Upper lobe of left lung (tissue), 6 donors: ENCODE results near the gene ZNF74. TPM values are rescaled to one million over a fixed set of nuclear protein-coding genes. Genes with fewer than 3 reads are reported as not detected.
"Not testable (repeated sequence)": the region's sequence is repeated elsewhere in the genome, so short reads cannot be mapped to it uniquely, and the experiment has no call there.

Experiments
- ATAC-seq, 2 donors: fragments of 200-7000 bp; cut with Tn5 transposase; one replicate each; pipeline ENCODE4 v1.9.1; 2022; ENCODE audit warnings: mild to moderate bottlenecking in 2 of 2, moderate library complexity in 2 of 2; ENCODE audit not compliant: low FRiP score in 2 of 2
- DNase-seq, 2 donors: peaks; one replicate each; pipeline ENCODE4 v3.0.0-alpha.2; 2019 to 2020
- H3K27ac ChIP-seq, 4 donors: fragments of 200-600 bp; sonication (generic); one replicate each; pipeline ENCODE4 v1.5.1; 2016 to 2019
- H3K27me3 ChIP-seq, 4 donors: fragments of 200-600 bp; sonication (generic); one replicate each; pipeline ENCODE4 v1.5.1; 2017 to 2019
- H3K36me3 ChIP-seq, 4 donors: fragments of 200-600 bp; sonication (generic); one replicate each; pipeline ENCODE4 v1.5.1; 2016 to 2019
- H3K4me1 ChIP-seq, 4 donors: fragments of 200-600 bp; sonication (generic); one replicate each; pipeline ENCODE4 v1.5.1; 2018 to 2019
- H3K4me3 ChIP-seq, 4 donors: fragments of 200-600 bp; sonication (generic); one replicate each; pipeline ENCODE4 v1.5.1; 2017 to 2019; ENCODE audit warnings: mild to moderate bottlenecking in 2 of 4, moderate library complexity in 1 of 4
- H3K9me3 ChIP-seq, 4 donors: fragments of 200-600 bp; sonication (generic); one replicate each; pipeline ENCODE4 v1.5.1; 2018 to 2019
- CTCF ChIP-seq, 6 experiments: fragments of 450-650 bp in 4 of 6; fragments of 200-600 bp in 2 of 6; sonication (generic) in 2 of 6; IDR thresholded peaks; one replicate each; pipeline ENCODE4 v1.5.1; 2016 to 2019; ENCODE audit warnings: antibody characterized with exemption in 6 of 6
- EP300 ChIP-seq, 4 donors: sonication (generic); formaldehyde crosslinking; IDR thresholded peaks; one replicate each; pipeline ENCODE4 v1.5.1; 2017; ENCODE audit warnings: antibody characterized with exemption in 4 of 4, control low read depth in 2 of 4
- POLR2A ChIP-seq, 4 donors: fragments of 450-650 bp; IDR thresholded peaks; one replicate each; pipeline ENCODE4 v1.5.1; 2016 to 2017; ENCODE audit warnings: antibody characterized with exemption in 4 of 4, mild to moderate bottlenecking in 2 of 4
- POLR2AphosphoS5 ChIP-seq, 2 donors: sonication (generic); formaldehyde crosslinking; IDR thresholded peaks; one replicate each; pipeline ENCODE4 v1.5.1; 2017; ENCODE audit warnings: antibody characterized with exemption in 2 of 2
- WGBS, 2 donors: methylation state at CpG; one replicate each; pipeline ENCODE4 v1.1.5; 2017 to 2018; 5-methylcytosine and 5-hydroxymethylcytosine counted together
- total RNA-seq, 6 donors: library from RNA; depleted of rRNA in 4 of 6; stranded (reverse); fragments of >200 nt in 4 of 6; gene quantifications; one replicate each; pipeline versions ENCODE4 v1.1.0 to v1.2.1, GENCODE V29; 2016 to 2021
- donor health status: DM: no; HTN: no; CAD: no; lungs with moderate emphysema.
- donor health status: DM: no; HTN: yes; CAD: no; lungs with severe emphysema.

The ZNF74 gene
- total RNA-seq, 6 donors from 2014 or later: 8.9 to 26.2 (median 12.7) TPM

DNA sequence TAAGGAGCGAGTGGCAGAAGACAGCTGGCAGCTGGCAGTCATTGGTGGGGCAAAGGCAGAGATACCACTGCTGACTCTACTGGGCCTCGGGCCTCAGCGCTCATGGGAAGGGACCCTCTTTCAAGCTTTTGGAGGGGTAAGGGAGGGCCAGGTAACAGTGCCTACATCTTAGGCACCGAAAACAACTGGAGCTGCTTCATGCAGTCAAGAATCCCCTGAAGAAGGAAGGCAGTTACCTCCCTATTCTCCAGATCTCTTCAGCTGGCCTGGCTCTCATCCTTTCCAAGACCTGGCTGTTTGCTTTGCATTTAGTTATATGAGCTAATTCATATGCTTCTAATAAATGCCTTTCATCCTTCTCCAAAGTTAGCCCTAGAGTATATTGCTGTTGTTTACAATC lies 15.8 kb upstream of the ZNF74 start:
- Histone ChIP-seq H3K9me3 (no peaks in the 10 kb centered on the region), H3K4me3 (no peak overlapping the region), H3K4me1 (no peaks in the 10 kb centered on the region), H3K27ac (no peak overlapping the region), H3K27me3 (no peaks in the 10 kb centered on the region), H3K36me3 (no peaks in the 10 kb centered on the region)
- WGBS, 2 donors: 80 to 81% methylated on average over 4 of the region's 4 CpGs
- no peak for DNase-seq
- no peak for TF ChIP-seq POLR2A (IDR thresholded peaks at IDR 0.05)
- no peak for TF ChIP-seq CTCF (IDR thresholded peaks at IDR 0.05)
- no peak for TF ChIP-seq POLR2AphosphoS5 (IDR thresholded peaks at IDR 0.05)
- TF ChIP-seq EP300 (IDR thresholded peaks at IDR 0.05): no peak
- ATAC-seq: no peak

- 95 to 98% methylated on average over 5 of the region's 5 CpGs for whole genome bisulfite sequencing, 2 donors
Observed at GRCh38 chr22:20378684-20379083, 15.3 kb upstream of the ZNF74 start.

GRCh38 chr22:20380486-20380885 lies 13.5 kb upstream of the ZNF74 start:
- Histone ChIP-seq H3K27ac (no peak overlapping the region), H3K9me3 (no peaks in the 10 kb centered on the region), H3K4me1 (no peaks in the 10 kb centered on the region), H3K36me3 (no peaks in the 10 kb centered on the region), H3K4me3 (no peak overlapping the region), H3K27me3 (no peaks in the 10 kb centered on the region)
- ATAC-seq (no peak), DNase-seq (no peak)
- TF ChIP-seq CTCF (IDR thresholded peaks at IDR 0.05) (no peak), POLR2AphosphoS5 (IDR thresholded peaks at IDR 0.05) (no peak), POLR2A (IDR thresholded peaks at IDR 0.05) (no peak), EP300 (IDR thresholded peaks at IDR 0.05) (no peak)
- WGBS, 2 donors: 16 to 22% methylated on average over 1 of the region's 1 CpG

More at GRCh38 chr22:20378684-20379083, 15.3 kb upstream of the ZNF74 start:
- not testable (repeated sequence) for H3K4me1 ChIP-seq, H3K27me3 ChIP-seq, H3K36me3 ChIP-seq, ATAC-seq, H3K4me3 ChIP-seq, DNase-seq, H3K9me3 ChIP-seq, H3K27ac ChIP-seq

GRCh38 chr22:20383538-20383937 lies 10.4 kb upstream of the ZNF74 start:
- Histone ChIP-seq H3K9me3 (no peaks in the 10 kb centered on the region), H3K27me3 (no peaks in the 10 kb centered on the region), H3K4me3 (no peak overlapping the region), H3K27ac (no peak overlapping the region), H3K36me3 (no peaks in the 10 kb centered on the region), H3K4me1 (no peaks in the 10 kb centered on the region)
- DNase-seq (no peak), ATAC-seq (no peak)
- 94 to 95% methylated on average over 9 of the region's 9 CpGs for WGBS, 2 donors
- TF ChIP-seq POLR2AphosphoS5 (IDR thresholded peaks at IDR 0.05) (no peak), POLR2A (IDR thresholded peaks at IDR 0.05) (no peak), EP300 (IDR thresholded peaks at IDR 0.05) (no peak), CTCF (IDR thresholded peaks at IDR 0.05) (no peak)

DNA sequence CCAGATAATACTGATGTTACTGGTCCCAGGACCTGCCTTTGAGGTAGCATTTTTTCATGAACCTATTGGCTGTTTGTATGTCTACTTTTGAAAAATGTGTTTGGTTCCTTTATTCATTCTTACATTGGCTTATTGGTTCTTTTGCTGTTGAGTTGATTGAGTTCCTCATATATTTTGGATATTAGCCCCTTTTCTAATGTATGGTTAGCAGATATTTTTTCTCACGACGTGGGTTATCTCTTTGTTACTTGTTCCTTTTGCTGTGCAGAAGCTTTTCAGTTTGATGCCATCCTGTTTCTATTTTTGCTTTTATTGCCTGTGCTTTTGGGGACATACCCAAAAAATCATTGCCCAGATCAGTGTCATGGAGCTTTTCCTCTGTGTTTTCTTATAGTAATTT lies 9.8 kb upstream of the ZNF74 start:
- Histone ChIP-seq H3K36me3 (no peaks in the 10 kb centered on the region), H3K4me1 (no peaks in the 10 kb centered on the region), H3K9me3 (no peaks in the 10 kb centered on the region), H3K27me3 (no peaks in the 10 kb centered on the region), H3K4me3 (no peak overlapping the region), H3K27ac (no peak overlapping the region)
- ATAC-seq: no peak
- no peak for DNase-seq
- WGBS, 2 donors: 89 to 93% methylated on average over 2 of the region's 2 CpGs
- no peak for TF ChIP-seq EP300 (IDR thresholded peaks at IDR 0.05)
- TF ChIP-seq POLR2A (IDR thresholded peaks at IDR 0.05): no peak
- no peak for TF ChIP-seq CTCF (IDR thresholded peaks at IDR 0.05)
- no peak for TF ChIP-seq POLR2AphosphoS5 (IDR thresholded peaks at IDR 0.05)
